ENCODE results near the gene TMEM59L.

DNA sequence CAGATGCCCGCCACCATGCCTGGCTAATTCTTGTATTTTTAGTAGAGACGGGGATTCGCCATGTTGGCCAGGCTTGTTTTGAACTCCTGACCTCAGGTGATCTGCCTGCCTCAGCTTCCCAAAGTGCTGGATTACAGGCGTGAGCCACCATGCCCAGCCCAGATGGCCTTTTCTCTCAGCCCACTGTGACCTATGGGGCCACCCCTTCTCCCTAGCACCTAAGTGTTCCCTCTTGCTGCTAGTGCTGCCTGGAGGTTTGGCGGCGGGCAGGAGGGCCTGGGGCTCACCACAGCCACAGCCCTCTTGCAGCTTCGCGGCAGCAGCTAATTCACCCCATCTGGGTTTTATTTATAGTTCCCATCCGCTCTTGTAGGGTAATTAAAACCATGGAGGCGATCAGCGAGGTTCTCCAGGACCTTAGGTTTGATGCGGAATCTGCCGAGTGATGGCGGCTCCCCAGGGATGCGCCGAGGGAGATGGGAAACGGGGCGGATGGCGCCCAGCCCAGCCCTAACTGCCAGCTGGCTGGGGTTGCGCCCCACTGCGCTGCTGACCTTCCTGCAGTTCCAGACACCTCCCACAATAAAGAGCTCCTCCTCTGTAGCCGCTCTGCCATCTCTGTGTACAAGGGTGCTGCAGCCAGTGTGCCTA is 20.8 kb upstream of the TMEM59L start:
- TF ChIP-seq TAF1 (IDR thresholded peaks at IDR 0.05; ENCODE audit: low read depth, low read length) (no peak), POLR2A (IDR thresholded peaks at IDR 0.05; ENCODE audit: low read depth, low read length) (no peak)

All from GM12891 (cell line).